Fibroblast of gingiva (primary cell): Measurements from ENCODE around the gene LDB1.

ENCODE experiments used
- DNase-seq: peaks from one replicate; pipeline ENCODE4 v3.0.0-alpha.2; 2011; ENCODE audit warnings: low read depth

Gene LDB1

DNA sequence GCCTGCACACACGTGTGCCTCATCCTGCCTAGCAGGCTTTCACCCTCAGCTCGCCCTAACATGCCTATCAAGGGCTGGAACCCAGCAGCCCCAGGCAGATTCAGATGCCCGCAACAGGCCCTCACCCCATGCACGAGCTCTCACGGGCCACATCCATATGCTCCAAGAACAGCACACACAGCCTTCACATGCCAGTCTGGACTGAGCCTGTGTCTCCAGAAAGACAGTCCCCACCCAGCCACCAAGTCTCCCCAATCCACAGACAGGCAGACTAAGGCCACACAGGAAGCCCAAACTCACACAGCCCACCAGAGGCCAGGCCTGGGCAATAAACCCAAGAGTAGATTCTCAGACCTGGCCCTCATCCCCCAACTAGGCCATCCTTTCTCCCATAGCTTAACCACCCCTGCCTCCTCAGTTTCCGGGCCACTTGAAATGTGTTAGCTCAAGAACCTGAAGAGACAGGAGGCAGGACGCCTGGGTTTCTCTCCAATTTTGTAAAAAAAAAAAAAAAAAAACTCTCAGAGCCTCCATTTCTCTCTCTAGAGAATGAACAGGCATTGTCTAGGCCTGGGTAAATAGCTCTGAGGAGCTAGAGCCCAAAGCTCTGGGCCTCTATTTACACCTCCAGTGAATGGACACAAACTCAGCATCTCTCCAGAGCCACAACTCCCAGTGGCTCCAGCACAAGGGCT, 6.8 kb downstream of the LDB1 start:
- DNase-seq, result no peak

DNA sequence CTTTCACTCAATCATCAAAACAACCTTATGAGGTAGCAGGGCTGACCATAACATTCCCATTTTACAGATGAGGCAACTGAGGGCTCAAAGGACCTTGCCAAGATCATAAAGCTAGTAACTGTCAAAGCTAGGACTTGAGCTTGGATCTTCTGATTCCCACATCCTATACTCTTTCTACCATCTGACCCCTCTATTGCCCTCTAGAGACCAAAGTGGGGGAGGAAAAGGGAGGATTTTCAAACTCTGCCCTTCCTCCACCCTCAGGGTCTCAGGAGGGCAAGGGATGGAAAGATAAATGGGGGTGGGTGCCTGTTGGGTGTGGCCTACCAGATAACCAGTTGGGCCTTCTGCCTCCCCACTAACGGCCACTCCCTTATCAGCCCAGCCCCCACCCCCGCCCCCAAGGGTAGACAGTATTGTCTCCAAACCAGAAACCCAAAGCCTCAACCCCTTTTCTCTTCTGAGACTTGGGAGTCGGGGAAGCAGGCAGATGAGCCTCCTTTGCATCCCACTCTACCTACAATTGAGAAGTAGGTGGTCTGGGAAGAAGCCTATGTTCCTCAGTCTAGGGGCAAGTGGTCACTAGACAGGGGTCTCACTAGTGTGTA, 7.9 kb downstream of the LDB1 start:
- DNase-seq, result no peak

DNA sequence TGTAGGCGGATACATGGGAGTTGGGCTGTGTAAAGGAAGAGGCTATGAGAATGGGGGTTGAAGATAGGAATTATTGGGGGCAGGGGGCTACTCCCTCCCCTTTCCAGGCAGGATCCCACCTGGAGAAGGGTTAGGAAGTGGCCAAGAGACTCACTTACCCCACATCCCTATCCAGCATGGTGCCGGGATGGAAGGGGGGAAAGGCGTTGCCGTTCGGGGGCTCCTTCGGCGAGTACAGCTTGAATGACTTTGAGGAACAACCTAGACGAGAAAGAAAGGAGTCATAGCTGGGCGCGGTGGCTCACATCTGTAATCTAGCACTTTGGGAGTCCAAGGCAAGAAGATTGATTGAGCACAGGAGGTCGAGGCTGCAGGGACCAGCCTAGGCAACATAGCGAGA, 8.9 kb downstream of the LDB1 start:
- no peak for DNase-seq

DNA sequence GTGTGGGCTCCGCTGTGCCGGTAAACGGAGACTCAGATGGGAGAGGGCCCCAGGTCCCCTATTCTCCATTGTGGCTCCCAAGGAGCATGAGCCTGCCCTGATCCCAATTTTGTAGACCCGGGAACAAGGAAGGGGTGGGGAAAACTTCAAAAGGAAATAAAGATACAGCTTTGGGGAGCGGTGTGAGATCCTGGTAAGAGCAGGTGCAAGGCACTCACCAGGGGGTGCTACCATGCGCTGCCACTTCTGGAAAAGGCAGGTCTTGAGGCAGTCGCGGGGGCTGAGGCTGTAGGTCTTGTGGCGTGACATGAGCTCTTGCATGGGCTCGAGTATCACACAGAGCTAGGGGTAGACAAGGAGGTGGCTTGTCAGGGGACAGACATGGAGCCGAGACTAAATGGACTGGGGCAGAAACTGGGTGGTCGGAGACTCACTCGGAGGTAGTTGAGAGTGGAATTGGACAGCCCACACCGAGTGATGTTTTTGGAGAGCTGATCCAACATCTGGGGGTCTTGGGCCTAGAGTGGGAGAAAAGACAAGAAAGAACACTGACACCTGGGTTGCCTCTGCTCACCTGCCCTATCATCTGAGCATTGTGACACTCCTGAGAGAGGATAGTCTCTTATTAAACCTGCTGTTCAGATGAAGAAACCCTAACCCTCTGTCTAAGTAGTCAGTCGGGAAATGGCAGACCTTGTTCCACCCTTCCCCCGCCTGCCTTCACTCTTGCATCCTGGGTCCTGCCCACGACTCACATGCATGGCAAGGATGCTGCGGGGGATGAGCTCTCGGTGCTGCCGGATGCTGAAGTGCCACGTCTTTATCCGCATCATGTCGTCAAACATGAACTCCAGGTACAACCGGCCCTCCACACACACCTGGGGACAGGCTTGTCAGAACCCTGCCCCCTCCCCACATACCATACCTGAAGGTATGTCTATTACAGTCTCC, 10.7 kb downstream of the LDB1 start:
- no peak for DNase-seq

DNA sequence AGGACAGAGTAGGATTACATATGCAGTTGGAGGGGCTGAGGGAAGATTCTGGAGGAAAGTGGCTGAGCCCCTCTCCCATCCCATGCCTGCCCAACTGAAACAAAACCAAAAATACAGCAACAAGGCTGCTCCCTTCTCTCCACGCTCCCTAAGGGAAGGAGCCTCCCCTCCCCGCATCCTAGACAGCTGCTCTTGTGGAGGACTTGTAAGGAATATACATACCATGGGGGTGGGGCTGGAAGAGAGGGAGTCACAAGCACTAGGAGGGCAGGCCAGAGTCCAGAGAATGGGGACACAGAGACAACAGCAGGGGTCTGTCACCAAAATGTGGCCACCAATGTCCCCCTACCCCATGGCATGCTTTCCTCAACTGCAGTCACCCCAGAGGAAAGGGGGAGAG, 13.2 kb downstream of the LDB1 start:
- DNase-seq, result no peak

DNA sequence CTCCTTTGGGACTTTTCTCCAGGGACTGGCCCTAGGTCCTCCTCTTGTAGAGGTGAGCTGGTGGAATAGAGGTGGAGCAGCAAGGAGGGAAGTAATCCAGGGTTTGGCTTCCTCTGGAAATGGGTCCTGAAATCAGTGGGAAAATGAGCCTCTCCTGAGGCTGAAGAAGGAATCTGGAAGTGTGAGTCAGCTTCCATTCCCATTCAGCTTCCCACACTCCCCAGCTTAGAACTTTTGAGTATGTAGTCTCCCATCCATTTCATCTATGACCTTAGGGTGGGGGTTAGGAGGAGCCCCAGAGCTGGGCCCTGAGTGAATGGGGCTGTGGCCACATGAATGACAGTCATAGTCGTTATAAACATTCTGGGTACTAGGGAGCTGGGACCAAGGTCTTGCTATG, 17.7 kb downstream of the LDB1 start:
- no peak for DNase-seq

DNA sequence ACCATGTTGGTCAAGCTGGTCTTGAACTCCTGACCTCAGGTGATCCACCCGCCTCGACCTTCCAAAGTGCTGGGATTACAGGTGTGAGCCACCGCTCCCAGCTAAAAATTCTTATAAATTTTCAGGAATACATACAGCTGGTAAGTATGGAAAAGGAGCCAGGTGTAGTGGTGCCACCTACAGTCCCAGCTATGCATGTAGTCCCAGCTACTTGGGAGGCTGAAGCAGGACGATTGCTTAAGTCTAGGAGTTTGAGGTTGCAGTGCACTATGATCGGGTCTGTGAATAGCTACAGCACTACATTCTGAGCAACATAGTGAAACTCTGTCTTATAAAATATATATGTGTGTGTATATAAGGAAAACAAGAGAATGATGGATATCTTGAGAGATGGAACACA, 19.0 kb downstream of the LDB1 start:
- no peak for DNase-seq

DNA sequence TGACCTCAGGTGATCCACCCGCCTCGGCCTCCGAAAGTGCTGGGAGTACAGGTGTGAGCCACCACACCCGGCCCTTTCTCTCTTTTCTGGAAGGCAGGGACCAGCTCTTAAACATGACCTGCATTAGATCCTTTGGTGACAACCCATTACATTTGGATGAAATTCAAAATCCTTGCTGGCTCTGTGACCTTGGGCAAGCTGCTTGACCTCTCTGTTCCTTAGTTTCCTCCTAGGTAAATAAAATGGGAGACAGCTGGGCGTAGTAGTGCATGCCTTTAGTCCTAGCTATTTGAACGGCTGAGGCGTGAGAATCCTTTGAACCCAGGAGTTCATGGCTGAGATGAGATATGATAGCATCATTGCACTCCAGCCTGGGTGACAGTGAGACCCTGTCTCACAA, 23.7 kb downstream of the LDB1 start:
- no peak for DNase-seq

DNA sequence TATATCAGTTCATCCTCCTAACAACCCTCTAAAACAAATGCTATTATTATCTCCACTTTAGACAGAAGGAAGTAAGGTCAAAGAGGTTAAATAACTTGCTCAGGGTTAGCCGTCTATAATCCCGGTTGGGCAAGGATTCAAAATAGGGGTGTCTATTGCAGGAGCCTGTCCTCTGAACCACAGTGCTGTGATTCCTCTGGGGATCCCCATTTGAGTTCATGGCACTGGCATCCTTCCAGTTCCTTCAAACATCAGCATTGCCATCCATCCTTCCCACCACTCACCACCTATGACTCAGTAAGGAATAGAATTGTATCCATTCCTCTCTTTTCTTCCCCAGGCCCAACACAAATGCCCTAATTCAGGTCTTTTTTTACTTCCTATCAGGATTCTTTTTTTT, 29.4 kb downstream of the LDB1 start:
- no peak for DNase-seq

DNA sequence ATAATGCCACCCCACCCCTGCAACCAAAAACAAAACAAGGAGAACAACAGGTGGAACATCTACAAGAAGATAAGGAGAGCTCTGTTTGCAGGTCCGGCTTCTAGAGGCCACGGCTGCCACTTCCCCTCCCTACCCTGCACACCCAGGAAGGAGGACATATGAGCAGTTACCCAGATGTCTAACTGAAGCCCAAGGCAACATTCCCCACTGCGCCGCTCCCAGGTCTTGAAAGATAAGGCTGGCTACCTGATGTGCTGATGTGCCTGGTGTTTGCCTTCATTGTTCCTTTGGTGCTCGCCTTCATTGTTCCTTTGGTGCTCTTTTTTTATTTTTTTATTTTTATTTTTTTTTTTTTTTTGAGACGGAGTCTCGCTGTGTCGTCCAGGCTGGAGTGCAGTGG, 34.0 kb downstream of the LDB1 start:
- no peak for DNase-seq

DNA sequence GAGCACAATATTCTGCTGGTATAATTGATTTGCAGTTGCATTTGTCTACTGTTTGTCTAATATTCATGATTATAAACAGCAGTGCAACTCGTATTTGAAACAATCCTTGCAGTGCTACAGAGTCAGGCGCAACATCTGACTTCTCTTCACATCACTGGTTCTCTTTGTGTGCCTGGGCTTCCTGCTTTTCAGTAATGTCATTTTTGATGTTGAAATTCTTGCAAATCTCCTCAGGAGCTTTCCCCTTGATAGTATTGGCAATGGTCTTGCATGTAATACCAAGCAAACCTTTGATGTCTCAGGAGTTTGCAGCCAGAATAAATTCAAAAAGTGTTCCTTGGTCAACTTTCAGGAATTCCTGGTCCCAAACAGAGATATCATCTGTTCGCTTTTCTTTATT, 34.8 kb downstream of the LDB1 start:
- DNase-seq, result no peak

DNA sequence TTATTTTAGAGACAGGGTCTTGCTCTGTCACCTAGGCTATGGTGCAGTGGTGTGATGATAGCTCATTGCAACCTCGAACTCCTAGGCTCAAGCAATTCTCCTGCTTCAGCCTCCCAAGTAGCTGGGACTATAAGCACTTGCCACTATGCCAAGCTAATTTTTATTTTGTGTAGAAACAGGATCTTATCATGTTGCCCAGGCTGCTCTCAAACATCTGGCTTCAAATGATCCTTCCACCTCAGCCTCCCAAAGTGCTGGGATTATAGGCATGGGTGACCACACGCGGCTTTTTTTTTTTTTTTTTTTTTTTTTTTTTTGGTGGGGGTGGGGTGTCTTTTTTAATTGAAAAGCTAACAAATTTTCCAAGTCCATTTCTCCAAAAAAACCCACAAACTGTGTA, 36.6 kb downstream of the LDB1 start:
- no peak for DNase-seq

DNA sequence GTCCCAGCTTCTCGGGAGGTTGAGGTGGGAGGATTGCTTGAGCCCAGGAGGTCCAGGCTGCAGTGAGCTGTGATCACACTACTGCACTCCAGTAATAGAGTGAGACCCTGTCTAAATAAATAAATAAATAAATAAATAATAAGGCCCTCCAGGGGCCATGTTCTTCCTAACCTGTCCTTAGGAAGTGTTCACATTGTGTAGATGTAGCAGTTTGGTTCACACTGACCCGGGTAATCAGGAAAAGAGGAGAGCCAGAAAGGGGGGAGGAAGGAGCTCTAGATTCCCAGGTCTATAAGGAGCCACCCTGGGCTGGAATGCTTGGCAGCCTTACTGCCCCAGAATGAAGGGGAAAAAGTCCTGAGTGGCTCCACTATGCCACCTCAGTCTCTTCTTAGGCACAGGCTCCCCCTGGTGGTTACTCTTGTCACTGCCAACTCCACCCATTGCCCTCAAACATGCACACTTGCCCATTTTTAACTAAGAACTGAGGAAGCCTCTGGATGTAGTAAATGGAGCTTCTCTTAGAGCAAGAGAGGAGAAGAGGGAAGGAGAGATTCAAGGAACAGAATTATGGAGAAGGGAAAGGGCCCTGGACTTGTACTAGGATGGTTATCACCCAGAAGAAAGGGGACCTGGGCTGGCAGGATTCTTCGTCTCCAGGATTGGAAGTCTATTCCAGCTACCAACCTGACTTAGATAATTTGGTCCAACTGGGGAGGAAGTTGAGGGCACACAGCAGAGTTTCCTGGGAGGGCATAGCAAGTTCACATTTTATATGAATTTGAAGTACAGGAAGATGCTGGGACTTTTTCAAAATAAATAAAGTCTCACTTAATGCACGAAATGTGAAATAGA, 47.3 kb downstream of the LDB1 start:
- peak; percentile 67 for DNase-seq

DNA sequence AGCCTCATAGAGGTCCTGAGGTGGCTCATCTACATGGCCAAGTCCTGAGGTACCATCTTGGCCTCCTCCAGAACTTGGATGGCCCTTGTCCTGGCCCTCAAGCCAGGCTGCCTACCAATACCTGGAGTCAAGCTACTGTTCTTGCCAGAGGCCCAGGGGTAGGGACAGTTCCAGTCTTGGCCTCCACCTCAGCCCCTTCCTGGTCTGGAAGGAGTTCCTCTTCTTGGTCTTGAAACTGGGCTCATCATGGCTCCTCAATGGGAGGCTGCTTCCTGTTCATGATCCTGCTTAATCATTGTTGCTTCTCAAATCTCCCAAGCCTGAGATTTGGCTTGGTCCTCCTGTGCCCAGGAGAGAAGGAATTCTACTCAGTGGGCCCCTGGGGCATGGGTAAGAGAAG, 51.1 kb downstream of the LDB1 start:
- DNase-seq, result no peak

DNA sequence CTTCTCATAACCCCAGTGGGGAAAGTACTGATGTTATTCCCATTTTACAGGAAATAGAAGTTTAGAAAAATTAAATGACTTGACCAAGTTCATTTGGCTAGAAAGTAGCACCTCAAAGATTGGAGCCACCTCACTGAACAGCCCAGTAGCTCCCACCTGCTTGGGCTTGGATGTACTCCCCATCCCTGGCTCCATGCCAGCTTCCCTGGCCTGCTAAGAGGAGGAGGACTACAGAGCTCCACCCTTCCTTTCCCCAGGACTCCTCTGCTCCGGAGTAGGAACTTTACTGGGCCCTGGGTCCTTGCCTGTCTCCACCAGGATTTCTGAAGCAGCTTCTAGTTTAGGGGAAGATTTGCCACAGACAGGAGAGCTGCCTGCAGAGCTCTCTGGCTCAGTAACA, 52.0 kb downstream of the LDB1 start:
- no peak for DNase-seq

DNA sequence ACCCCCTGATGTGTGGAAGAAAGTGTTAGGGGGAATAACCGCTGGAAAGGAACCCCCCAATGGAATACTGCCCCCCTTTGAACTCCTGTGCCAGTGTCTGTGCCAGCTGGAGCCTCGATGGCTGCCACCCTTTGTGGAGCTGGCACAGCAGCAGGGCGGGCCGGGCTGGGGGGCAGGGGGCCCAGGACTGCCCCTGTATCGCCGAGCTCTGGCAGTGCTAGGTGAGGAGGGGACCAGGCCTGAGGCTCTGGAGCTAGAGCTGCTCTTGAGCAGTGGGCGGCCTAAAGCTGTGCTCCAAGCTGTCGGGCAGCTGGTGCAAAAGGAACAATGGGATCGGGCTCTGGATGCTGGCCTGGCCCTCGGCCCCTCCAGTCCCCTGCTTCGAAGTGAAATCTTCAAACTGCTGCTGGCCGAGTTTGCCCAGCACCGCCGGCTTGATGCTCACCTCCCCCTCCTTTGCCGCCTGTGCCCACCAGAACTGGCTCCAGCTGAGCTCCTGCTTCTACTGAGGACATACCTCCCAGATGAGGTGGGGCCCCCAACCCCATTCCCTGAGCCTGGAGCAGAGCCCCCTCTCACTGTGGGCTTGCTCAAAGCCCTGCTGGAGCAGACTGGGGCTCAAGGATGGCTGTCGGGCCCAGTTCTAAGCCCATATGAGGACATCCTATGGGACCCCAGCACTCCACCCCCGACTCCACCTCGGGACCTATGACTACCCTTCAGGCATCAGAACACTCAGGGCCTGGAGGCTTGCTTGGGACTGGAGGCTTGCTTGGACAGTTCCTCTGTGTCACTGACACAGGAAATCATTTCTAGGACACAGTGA, 52.9 kb downstream of the LDB1 start:
- DNase-seq, result no peak

DNA sequence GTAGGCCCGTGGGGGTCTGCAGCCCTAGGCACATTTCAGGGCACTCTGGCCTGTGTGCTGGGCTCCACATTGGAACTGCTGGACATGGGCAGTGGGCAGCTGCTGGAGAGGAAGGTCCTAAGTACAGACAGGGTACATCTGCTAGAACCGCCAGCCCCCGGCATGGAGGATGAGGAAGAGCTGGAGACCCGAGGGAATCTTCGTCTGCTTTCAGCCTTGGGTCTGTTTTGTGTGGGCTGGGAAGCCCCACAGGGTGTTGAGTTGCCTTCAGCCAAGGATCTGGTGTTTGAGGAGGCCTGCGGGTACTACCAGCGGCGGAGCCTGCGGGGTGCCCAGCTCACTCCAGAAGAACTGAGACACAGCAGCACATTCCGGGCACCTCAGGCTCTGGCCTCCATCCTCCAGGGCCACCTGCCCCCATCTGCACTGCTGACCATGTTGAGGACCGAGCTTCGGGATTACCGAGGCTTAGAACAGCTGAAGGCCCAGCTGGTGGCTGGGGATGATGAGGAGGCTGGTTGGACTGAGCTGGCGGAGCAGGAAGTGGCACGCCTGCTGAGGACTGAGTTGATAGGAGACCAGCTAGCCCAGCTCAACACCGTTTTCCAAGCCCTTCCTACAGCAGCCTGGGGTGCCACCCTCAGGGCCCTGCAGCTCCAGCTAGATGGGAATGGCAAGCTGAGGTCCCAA, 53.6 kb downstream of the LDB1 start:
- no peak for DNase-seq

DNA sequence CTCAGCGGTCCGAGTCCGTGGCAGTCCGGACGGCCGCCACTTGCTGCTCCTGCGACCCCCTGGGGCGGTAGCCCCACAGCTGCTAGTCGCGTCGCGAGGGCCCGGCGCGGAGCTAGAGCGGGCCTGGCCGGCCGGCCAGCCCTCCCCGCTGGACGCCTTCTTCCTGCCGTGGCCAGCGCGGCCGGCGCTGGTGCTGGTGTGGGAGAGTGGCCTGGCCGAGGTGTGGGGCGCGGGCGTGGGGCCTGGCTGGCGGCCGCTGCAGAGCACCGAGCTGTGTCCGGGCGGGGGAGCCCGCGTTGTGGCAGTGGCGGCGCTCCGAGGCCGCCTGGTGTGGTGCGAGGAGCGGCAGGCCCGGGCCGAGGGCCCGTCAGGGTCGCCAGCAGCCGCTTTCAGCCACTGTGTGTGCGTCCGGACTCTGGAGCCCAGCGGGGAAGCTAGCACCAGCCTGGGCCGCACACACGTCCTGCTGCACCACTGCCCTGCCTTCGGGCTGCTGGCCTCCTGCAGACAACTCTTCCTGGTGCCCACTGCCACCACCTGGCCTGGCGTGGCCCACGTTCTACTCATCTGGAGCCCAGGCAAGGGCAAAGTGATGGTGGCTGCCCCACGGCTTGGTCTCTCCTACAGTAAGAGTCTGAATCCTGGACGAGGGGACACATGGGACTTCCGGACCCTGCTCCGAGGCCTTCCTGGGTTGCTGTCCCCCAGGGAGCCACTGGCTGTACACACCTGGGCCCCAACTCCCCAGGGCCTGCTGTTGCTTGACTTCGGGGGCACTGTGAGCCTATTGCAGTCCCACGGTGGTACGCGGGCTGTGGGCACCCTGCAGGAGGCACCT, 54.4 kb downstream of the LDB1 start:
- peak; percentile 17 for DNase-seq

DNA sequence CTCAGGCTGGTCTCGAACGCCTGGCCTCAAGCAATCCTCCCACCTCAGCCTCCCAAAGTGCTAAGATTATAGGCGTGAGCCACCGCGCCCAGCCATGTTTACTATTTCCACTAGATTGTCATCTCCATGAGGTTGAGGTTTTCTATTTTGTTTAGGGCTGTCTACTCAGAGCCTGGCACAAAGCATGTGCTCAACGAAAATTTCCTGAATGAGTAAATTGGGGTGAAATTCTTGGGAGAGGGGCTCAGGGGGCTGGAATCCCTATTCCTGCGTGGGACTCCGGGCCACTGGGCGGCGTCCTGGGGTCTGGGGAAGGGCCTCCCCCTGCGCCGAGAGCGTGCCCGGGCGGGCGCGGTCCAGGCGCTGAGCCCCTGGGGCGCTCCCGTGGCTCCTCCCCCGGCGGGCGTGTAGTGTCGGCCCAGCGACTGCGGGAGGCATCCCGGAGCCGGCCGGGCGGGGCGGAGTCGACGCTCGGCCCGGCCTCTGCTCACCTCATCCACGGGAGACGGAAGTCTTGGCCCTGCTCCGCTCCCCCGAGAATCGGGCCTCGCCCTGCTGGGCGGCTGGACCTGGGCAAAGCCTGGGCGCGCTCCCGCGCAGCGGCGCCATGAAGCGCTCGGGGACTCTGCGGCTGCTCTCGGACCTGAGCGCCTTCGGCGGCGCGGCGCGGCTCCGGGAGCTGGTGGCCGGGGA, 55.2 kb downstream of the LDB1 start, which contains the start of gene HPS6:
TSS of gene HPS6 (plus strand) at position 482 of the 693 bp plus-strand sequence. CDS start at position 608, 126 bp downstream.
- peak; percentile 90 for DNase-seq
